Small intestine (tissue), 7 donors: ENCODE measurements around the gene N4BP3. TPM values are rescaled to one million over a fixed set of nuclear protein-coding genes. Genes with fewer than 3 reads are reported as not detected.

Source experiments
- DNase-seq, 2 donors: peaks; one replicate each; pipeline versions ENCODE4 v3.0.0 to v3.0.0-alpha.2; 2013
- FAIRE-seq: peaks from 2 replicates; lab custom pipeline; 2012; peaks lifted over from hg19 to GRCh38; lab: Jason Lieb, UNC
- H3K27ac ChIP-seq, 3 donors: one replicate each; pipeline ENCODE4 v1.5.1; 2013; ENCODE audit warnings: low read length in 2 of 3, mild to moderate bottlenecking in 2 of 3, control low read depth in 1 of 3, inconsistent platforms in 1 of 3, low read depth in 1 of 3, moderate library complexity in 1 of 3
- H3K27me3 ChIP-seq, 3 donors: one replicate each; pipeline ENCODE4 v1.6.1; 2013; ENCODE audit warnings: low read length in 3 of 3, inconsistent platforms in 1 of 3; ENCODE audit not compliant: control insufficient read depth in 3 of 3, insufficient read depth in 3 of 3
- H3K36me3 ChIP-seq, 3 donors: one replicate each; pipeline ENCODE4 v1.6.1; 2013; ENCODE audit warnings: low read length in 3 of 3, inconsistent platforms in 1 of 3, low read depth in 1 of 3, mild to moderate bottlenecking in 1 of 3, moderate library complexity in 1 of 3; ENCODE audit not compliant: control insufficient read depth in 3 of 3, insufficient read depth in 2 of 3
- H3K4me1 ChIP-seq, 3 donors: one replicate each; pipeline ENCODE4 v1.6.1; 2013; ENCODE audit warnings: low read length in 2 of 3, inconsistent platforms in 1 of 3, low read depth in 1 of 3, mild to moderate bottlenecking in 1 of 3, moderate library complexity in 1 of 3; ENCODE audit not compliant: control insufficient read depth in 3 of 3, insufficient read depth in 2 of 3
- H3K4me3 ChIP-seq, 3 donors: one replicate each; pipeline ENCODE4 v1.5.1; 2013; ENCODE audit warnings: low read length in 3 of 3, control low read depth in 1 of 3, inconsistent platforms in 1 of 3, low read depth in 1 of 3, mild to moderate bottlenecking in 1 of 3, moderate library complexity in 1 of 3
- H3K9me3 ChIP-seq, 2 donors: one replicate each; pipeline ENCODE4 v1.6.1; 2013; ENCODE audit warnings: low read depth in 1 of 2, low read length in 1 of 2; ENCODE audit not compliant: control insufficient read depth in 2 of 2, insufficient read depth in 1 of 2
- WGBS, 3 donors: extraction: QIAGEN DNeasy Blood & Tissue Kit; methylation state at CpG; one replicate each; pipeline ENCODE4 v1.1.7; 2013; 5-methylcytosine and 5-hydroxymethylcytosine counted together
- polyA plus RNA-seq, 4 donors: library from polyadenylated mRNA; stranded (reverse) in 3 of 4; unstranded in 1 of 4; fragments of 200-250 nt in 3 of 4; fragments of 120-200 nt in 1 of 4; gene quantifications; one replicate each; pipeline versions ENCODE4 v1.2.1 to v1.2.3, GENCODE V29; 2013
- donor health status: healthy with polysubstance abuse.
- donor health status: control.
- donor health status: control.
- donor health status: Bipolar disorder and iron deficiency.
- donor health status: healthy.

The N4BP3 gene
- polyA plus RNA-seq, 4 donors = 0.22 to 2.1 (median 0.94) TPM

GRCh38 chr5:178143246-178143645 is 29.9 kb downstream of the N4BP3 start:
- no peak overlapping the region for H3K4me3 ChIP-seq
- no peak overlapping the region for H3K27ac ChIP-seq
- no peak for FAIRE-seq
- H3K27me3 ChIP-seq = no peaks in the 10 kb centered on the region
- no peaks in the 10 kb centered on the region for H3K4me1 ChIP-seq
- DNase-seq = no peak
- H3K9me3 ChIP-seq = no peaks in the 10 kb centered on the region
- 77 to 96% (median 85%) methylated on average over 6 of the region's 6 CpGs for WGBS, 3 donors
- peaks cover 11 to 72% (median 16%) of the 10 kb centered on the region in 3 donors for H3K36me3 ChIP-seq

GRCh38 chr5:178143901-178144300 is 30.6 kb downstream of the N4BP3 start:
- Histone ChIP-seq H3K36me3 (peaks cover 17 to 76% (median 22%) of the 10 kb centered on the region in 3 donors), H3K27ac (no peak overlapping the region), H3K27me3 (no peaks in the 10 kb centered on the region), H3K9me3 (no peaks in the 10 kb centered on the region), H3K4me1 (no peaks in the 10 kb centered on the region), H3K4me3 (no peak overlapping the region)
- FAIRE-seq = no peak
- 66 to 78% (median 76%) methylated on average over 10 of the region's 10 CpGs for WGBS, 3 donors
- DNase-seq = peak in 1 of 2 donors; percentile 21

GRCh38 chr5:178145965-178146820 is 32.9 kb downstream of the N4BP3 start:
- FAIRE-seq (no peak), DNase-seq (peak; percentile 70 to 80)
- no peaks in the 10 kb centered on the region for H3K27me3 ChIP-seq
- H3K4me1 ChIP-seq = no peaks in the 10 kb centered on the region
- H3K4me3 ChIP-seq = no peak overlapping the region
- H3K36me3 ChIP-seq = peaks cover 18 to 87% (median 26%) of the 10 kb centered on the region in 3 donors
- WGBS, 3 donors = 51 to 60% (median 52%) methylated on average over 14 of the region's 14 CpGs
- no peak overlapping the region for H3K27ac ChIP-seq
- H3K9me3 ChIP-seq = no peaks in the 10 kb centered on the region

- no peaks in the 10 kb centered on the region for H3K27me3 ChIP-seq
- H3K4me3 ChIP-seq = no peak overlapping the region
- WGBS, 3 donors = 90 to 91% (median 90%) methylated on average over 15 of the region's 15 CpGs
- no peak for FAIRE-seq
- H3K4me1 ChIP-seq = peaks cover 0 to 3% (median 1%) of the 10 kb centered on the region in 3 donors
- peaks cover 18 to 92% (median 24%) of the 10 kb centered on the region in 3 donors for H3K36me3 ChIP-seq
- no peak for DNase-seq
- no peak overlapping the region for H3K27ac ChIP-seq
- no peaks in the 10 kb centered on the region for H3K9me3 ChIP-seq
Observed at GRCh38 chr5:178147406-178147805, 34.1 kb downstream of the N4BP3 start.

- WGBS, 3 donors = 77 to 82% (median 79%) methylated on average over 10 to 11 of the region's 11 CpGs
- Histone ChIP-seq H3K9me3 (no peaks in the 10 kb centered on the region), H3K4me3 (no peak overlapping the region), H3K27me3 (no peaks in the 10 kb centered on the region), H3K27ac (no peak overlapping the region), H3K36me3 (peaks cover 12 to 75% (median 22%) of the 10 kb centered on the region in 3 donors), H3K4me1 (peaks cover 0 to 14% (median 10%) of the 10 kb centered on the region in 3 donors)
- no peak for FAIRE-seq
- DNase-seq = no peak
Observed at GRCh38 chr5:178149199-178149932, 36.0 kb downstream of the N4BP3 start.

GRCh38 chr5:178150977-178151734 is 37.8 kb downstream of the N4BP3 start:
- H3K4me3 ChIP-seq = no peak overlapping the region
- H3K27ac ChIP-seq = no peak overlapping the region
- WGBS, 3 donors = 73 to 79% (median 76%) methylated on average over 11 of the region's 11 CpGs
- H3K4me1 ChIP-seq = peaks cover 0 to 15% (median 10%) of the 10 kb centered on the region in 3 donors
- no peaks in the 10 kb centered on the region for H3K9me3 ChIP-seq
- DNase-seq (no peak), FAIRE-seq (no peak)
- no peaks in the 10 kb centered on the region for H3K27me3 ChIP-seq
- H3K36me3 ChIP-seq = peaks cover 12 to 61% (median 19%) of the 10 kb centered on the region in 3 donors

- no peak for FAIRE-seq
- H3K36me3 ChIP-seq = peaks cover 9 to 45% (median 15%) of the 10 kb centered on the region in 3 donors
- H3K4me1 ChIP-seq = peaks cover 0 to 15% (median 10%) of the 10 kb centered on the region in 3 donors
- WGBS, 3 donors = 42 to 49% (median 42%) methylated on average over 31 of the region's 31 CpGs
- H3K27me3 ChIP-seq = no peaks in the 10 kb centered on the region
- peak overlapping the region; percentile 75 to 95 (median 76) for H3K4me3 ChIP-seq
- no peak for DNase-seq
- H3K27ac ChIP-seq = peak overlapping the region in 1 of 3 donors; percentile 46
- no peaks in the 10 kb centered on the region for H3K9me3 ChIP-seq
Observed at GRCh38 chr5:178152491-178153444, 39.4 kb downstream of the N4BP3 start.
